ENCODE data around the gene KHDC4. TPM values are rescaled to one million over a fixed set of nuclear protein-coding genes. Genes with fewer than 3 reads are reported as not detected.

KHDC4 gene
- total and polyA plus RNA-seq, 2 of the 13 experiments (the other 11 are each of a cell fraction or from before 2014, with no cell fraction given): 33.5 to 92.0 TPM

DNA sequence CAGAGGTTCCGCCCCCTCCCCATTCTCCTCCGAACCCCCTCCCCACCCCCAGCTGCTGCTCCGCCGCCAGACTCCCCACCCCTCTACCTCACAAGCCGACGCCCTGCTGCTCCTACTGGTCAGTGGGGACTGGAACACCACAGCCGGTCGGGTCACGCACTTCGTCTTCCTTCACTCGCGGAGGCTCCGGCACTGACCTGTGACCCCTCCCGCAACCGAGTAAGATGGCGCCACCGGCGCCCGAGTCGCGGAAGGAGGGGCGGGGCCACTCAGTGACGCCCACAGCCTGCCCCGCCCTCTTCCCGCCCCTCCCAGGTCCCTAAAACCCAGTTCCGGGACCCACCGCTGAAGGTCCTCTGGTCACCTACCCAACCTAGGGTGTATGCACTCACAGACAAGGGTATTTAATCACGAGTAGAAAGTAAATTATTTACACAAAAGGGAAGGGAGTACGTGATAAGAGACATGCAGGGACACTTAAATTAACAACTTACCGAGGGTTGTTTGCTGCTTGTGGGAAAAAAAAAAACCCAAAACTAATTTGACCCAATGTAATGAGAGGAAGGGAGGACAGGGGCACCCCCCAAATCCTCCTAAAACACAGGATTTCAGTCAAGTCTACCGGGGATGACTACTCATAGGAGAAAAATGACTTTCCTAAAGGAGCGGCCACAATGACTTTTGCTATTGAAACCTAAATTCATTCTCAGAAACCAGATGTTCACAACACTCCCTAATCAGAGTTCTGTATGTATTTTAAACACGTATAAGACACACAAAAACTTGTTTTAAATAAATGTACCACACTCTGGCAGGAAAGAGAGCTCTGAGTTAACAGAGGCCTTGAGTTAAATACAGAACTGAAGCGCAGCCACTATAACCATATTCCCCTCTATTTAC is 22.8 kb downstream of the KHDC4 start, which contains the start of gene RIT1 (continued):
- TF ChIP-seq, protein P1, sequence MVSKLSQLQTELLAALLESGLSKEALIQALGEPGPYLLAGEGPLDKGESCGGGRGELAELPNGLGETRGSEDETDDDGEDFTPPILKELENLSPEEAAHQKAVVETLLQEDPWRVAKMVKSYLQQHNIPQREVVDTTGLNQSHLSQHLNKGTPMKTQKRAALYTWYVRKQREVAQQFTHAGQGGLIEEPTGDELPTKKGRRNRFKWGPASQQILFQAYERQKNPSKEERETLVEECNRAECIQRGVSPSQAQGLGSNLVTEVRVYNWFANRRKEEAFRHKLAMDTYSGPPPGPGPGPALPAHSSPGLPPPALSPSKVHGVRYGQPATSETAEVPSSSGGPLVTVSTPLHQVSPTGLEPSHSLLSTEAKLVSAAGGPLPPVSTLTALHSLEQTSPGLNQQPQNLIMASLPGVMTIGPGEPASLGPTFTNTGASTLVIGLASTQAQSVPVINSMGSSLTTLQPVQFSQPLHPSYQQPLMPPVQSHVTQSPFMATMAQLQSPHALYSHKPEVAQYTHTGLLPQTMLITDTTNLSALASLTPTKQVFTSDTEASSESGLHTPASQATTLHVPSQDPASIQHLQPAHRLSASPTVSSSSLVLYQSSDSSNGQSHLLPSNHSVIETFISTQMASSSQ (IDR thresholded peaks at IDR 0.05; ENCODE audit: low read depth): peak; percentile 50; the same call in 1 of the 2 replicates
- TF ChIP-seq, protein P1 (CRISPR knock-in tag; IDR thresholded peaks at IDR 0.05; ENCODE audit: borderline replicate concordance): no peak; the same call in 1 of the 2 replicates
- TF ChIP-seq ZNF326 (CRISPR knock-in tag; IDR thresholded peaks at IDR 0.05; ENCODE audit: borderline replicate concordance) (0 out of 2 replicates have a peak, but pooled peaks have one; percentile 71), CHCHD3 (CRISPR knock-in tag; IDR thresholded peaks at IDR 0.05) (no peak), ETV5 (CRISPR knock-in tag; IDR thresholded peaks at IDR 0.05; ENCODE audit: borderline replicate concordance) (no peak; the same call in 1 of the 2 replicates), ZNF24 (IDR thresholded peaks at IDR 0.05) (no peak), ZSCAN25 (CRISPR knock-in tag; IDR thresholded peaks at IDR 0.05) (no peak), ATF1 (CRISPR knock-in tag; IDR thresholded peaks at IDR 0.05) (peak; percentile 70; the same call in 1 of the 2 replicates), ZNF629 (CRISPR knock-in tag; conservative IDR thresholded peaks at IDR 0.05) (no peak), HOXA3 (CRISPR knock-in tag; IDR thresholded peaks at IDR 0.05) (peak; percentile 86), ZNF33A (CRISPR knock-in tag; IDR thresholded peaks at IDR 0.05; ENCODE audit: borderline replicate concordance) (no peak), ZNF44 (CRISPR knock-in tag; IDR thresholded peaks at IDR 0.05) (no peak)
- TF ChIP-seq, protein P2, sequence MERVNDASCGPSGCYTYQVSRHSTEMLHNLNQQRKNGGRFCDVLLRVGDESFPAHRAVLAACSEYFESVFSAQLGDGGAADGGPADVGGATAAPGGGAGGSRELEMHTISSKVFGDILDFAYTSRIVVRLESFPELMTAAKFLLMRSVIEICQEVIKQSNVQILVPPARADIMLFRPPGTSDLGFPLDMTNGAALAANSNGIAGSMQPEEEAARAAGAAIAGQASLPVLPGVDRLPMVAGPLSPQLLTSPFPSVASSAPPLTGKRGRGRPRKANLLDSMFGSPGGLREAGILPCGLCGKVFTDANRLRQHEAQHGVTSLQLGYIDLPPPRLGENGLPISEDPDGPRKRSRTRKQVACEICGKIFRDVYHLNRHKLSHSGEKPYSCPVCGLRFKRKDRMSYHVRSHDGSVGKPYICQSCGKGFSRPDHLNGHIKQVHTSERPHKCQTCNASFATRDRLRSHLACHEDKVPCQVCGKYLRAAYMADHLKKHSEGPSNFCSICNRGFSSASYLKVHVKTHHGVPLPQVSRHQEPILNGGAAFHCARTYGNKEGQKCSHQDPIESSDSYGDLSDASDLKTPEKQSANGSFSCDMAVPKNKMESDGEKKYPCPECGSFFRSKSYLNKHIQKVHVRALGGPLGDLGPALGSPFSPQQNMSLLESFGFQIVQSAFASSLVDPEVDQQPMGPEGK (CRISPR knock-in tag; IDR thresholded peaks at IDR 0.05): peak; percentile 64; the same call in 1 of the 2 replicates
- TF ChIP-seq, protein P3, sequence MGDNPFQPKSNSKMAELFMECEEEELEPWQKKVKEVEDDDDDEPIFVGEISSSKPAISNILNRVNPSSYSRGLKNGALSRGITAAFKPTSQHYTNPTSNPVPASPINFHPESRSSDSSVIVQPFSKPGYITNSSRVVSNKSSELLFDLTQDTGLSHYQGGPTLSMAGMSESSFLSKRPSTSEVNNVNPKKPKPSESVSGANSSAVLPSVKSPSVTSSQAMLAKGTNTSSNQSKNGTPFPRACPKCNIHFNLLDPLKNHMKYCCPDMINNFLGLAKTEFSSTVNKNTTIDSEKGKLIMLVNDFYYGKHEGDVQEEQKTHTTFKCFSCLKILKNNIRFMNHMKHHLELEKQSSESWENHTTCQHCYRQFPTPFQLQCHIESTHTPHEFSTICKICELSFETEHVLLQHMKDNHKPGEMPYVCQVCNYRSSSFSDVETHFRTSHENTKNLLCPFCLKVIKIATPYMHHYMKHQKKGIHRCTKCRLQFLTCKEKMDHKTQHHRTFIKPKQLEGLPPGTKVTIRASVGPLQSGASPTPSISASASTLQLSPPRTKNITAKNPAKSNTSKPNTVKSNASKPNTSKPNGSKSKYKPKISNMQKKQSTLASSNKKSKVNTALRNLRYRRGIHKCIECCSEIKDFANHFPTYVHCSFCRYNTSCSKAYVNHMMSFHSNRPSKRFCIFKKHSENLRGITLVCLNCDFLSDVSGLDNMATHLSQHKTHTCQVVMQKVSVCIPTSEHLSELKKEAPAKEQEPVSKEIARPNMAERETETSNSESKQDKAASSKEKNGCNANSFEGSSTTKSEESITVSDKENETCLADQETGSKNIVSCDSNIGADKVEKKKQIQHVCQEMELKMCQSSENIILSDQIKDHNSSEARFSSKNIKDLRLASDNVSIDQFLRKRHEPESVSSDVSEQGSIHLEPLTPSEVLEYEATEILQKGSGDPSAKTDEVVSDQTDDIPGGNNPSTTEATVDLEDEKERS (CRISPR knock-in tag; IDR thresholded peaks at IDR 0.05): 0 out of 2 replicates have a peak, but pooled peaks have one; percentile 69
- TF ChIP-seq, protein P4, sequence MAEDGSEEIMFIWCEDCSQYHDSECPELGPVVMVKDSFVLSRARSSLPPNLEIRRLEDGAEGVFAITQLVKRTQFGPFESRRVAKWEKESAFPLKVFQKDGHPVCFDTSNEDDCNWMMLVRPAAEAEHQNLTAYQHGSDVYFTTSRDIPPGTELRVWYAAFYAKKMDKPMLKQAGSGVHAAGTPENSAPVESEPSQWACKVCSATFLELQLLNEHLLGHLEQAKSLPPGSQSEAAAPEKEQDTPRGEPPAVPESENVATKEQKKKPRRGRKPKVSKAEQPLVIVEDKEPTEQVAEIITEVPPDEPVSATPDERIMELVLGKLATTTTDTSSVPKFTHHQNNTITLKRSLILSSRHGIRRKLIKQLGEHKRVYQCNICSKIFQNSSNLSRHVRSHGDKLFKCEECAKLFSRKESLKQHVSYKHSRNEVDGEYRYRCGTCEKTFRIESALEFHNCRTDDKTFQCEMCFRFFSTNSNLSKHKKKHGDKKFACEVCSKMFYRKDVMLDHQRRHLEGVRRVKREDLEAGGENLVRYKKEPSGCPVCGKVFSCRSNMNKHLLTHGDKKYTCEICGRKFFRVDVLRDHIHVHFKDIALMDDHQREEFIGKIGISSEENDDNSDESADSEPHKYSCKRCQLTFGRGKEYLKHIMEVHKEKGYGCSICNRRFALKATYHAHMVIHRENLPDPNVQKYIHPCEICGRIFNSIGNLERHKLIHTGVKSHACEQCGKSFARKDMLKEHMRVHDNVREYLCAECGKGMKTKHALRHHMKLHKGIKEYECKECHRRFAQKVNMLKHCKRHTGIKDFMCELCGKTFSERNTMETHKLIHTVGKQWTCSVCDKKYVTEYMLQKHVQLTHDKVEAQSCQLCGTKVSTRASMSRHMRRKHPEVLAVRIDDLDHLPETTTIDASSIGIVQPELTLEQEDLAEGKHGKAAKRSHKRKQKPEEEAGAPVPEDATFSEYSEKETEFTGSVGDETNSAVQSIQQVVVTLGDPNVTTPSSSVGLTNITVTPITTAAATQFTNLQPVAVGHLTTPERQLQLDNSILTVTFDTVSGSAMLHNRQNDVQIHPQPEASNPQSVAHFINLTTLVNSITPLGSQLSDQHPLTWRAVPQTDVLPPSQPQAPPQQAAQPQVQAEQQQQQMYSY (CRISPR knock-in tag; IDR thresholded peaks at IDR 0.05): no peak
